H1 (cell line): Measurements from ENCODE around the gene KCNMB4. TPM values are rescaled to one million over a fixed set of nuclear protein-coding genes. Genes with fewer than 3 reads are reported as not detected.

Source experiments
- BCL11A ChIP-seq, 2 experiments: IDR thresholded peaks; one replicate each; pipeline ENCODE4 v1.6.1; 2011; ENCODE audit warnings: low read depth in 2 of 2, low read length in 2 of 2, mild to moderate bottlenecking in 2 of 2
- CEBPB ChIP-seq: IDR thresholded peaks from 2 replicates; pipeline ENCODE4 v1.6.1; 2012; ENCODE audit warnings: low read depth, low read length
- CTBP2 ChIP-seq: IDR thresholded peaks from 2 replicates; pipeline ENCODE4 v1.7.0; 2011; ENCODE audit warnings: borderline replicate concordance, mild to moderate bottlenecking, moderate library complexity, mixed read lengths, low read length; ENCODE audit not compliant: insufficient read depth, insufficient read length
- FOSL1 ChIP-seq: IDR thresholded peaks from 2 replicates; pipeline ENCODE4 v1.6.1; 2011; ENCODE audit warnings: mild to moderate bottlenecking, low read depth, low read length, moderate library complexity; ENCODE audit not compliant: insufficient read depth
- GABPA ChIP-seq: IDR thresholded peaks from 2 replicates; pipeline ENCODE4 v1.6.1; 2011; ENCODE audit warnings: mild to moderate bottlenecking, low read length, moderate library complexity, borderline replicate concordance; ENCODE audit not compliant: insufficient read depth
- GTF2F1 ChIP-seq: IDR thresholded peaks from 2 replicates; pipeline ENCODE4 v1.6.1; 2012; ENCODE audit warnings: low read depth, low read length, improper control_type of control experiment, borderline replicate concordance
- KDM4A ChIP-seq: IDR thresholded peaks from one replicate; pipeline ENCODE4 v1.7.1; 2012; ENCODE audit warnings: low read depth, mild to moderate bottlenecking, moderate library complexity, low read length, inconsistent platforms; ENCODE audit not compliant: severe bottlenecking
- RBBP5 ChIP-seq: IDR thresholded peaks from 2 replicates; pipeline ENCODE4 v1.7.1; 2012; ENCODE audit warnings: low read depth, mild to moderate bottlenecking, inconsistent platforms, low read length, moderate library complexity, borderline replicate concordance
- SP1 ChIP-seq: IDR thresholded peaks from 2 replicates; pipeline ENCODE4 v1.6.1; 2011; ENCODE audit warnings: low read depth, low read length
- TCF12 ChIP-seq: IDR thresholded peaks from 2 replicates; pipeline ENCODE4 v1.6.1; 2011; ENCODE audit warnings: low read depth, mild to moderate bottlenecking, low read length
- polyA plus RNA-seq, 7 experiments: library from polyadenylated mRNA; depleted of rRNA in 3 of 7; stranded (reverse) in 5 of 7; unstranded in 2 of 7; fragments of >200 nt in 5 of 7; fragments of 200-250 nt in 2 of 7; gene quantifications; 1 replicate in 5 of 7; 2 replicates in 1 of 7; 4 replicates in 1 of 7; pipeline versions ENCODE4 v1.2.1 to v1.2.3, GENCODE V29; 2011 to 2013; ENCODE audit warnings: missing spikeins in 2 of 7, mixed read lengths in 2 of 7
- total RNA-seq: library from RNA; stranded (reverse); fragmentation: NEBNext Ultra II Directional; extraction: Animal tissue kit (Norgen Biotek cat#: 25700); gene quantifications from 2 replicates; pipeline ENCODE4 v1.2.1, GENCODE V29; 2021
- TF ChIP-seq, protein P1 (sequence below): fragments of 300-600 bp; sonication (generic); IDR thresholded peaks from 2 replicates; pipeline ENCODE4 v1.7.1; 2012; ENCODE audit warnings: low read length, moderate library complexity, mild to moderate bottlenecking, inconsistent platforms; ENCODE audit not compliant: insufficient replicate concordance
- TF ChIP-seq, protein P2 (sequence below): IDR thresholded peaks from 2 replicates; pipeline ENCODE4 v1.6.1; 2012; ENCODE audit warnings: inconsistent platforms

The KCNMB4 gene
- total and polyA plus RNA-seq, 2 of the 8 experiments (the other 6 are each of a cell fraction or from before 2014, with no cell fraction given), result 10.9 to 16.0 TPM

DNA sequence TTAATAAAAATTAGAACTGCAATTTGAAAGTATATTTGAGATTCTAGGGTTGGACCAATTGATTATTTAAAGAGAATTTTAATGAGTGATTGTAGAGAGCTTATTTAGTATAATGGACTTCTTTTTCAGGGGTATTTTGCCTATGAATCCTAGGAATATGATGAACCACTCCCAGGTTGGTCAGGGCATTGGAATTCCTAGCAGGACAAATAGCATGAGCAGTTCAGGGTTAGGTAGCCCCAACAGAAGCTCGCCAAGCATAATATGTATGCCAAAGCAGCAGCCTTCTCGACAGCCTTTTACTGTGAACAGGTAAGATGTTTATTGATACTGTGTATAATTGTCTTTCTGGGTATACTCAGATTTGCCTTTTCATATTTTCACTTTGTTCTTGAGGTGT lies 35.9 kb upstream of the KCNMB4 start (continued):
- TF ChIP-seq, protein P1, sequence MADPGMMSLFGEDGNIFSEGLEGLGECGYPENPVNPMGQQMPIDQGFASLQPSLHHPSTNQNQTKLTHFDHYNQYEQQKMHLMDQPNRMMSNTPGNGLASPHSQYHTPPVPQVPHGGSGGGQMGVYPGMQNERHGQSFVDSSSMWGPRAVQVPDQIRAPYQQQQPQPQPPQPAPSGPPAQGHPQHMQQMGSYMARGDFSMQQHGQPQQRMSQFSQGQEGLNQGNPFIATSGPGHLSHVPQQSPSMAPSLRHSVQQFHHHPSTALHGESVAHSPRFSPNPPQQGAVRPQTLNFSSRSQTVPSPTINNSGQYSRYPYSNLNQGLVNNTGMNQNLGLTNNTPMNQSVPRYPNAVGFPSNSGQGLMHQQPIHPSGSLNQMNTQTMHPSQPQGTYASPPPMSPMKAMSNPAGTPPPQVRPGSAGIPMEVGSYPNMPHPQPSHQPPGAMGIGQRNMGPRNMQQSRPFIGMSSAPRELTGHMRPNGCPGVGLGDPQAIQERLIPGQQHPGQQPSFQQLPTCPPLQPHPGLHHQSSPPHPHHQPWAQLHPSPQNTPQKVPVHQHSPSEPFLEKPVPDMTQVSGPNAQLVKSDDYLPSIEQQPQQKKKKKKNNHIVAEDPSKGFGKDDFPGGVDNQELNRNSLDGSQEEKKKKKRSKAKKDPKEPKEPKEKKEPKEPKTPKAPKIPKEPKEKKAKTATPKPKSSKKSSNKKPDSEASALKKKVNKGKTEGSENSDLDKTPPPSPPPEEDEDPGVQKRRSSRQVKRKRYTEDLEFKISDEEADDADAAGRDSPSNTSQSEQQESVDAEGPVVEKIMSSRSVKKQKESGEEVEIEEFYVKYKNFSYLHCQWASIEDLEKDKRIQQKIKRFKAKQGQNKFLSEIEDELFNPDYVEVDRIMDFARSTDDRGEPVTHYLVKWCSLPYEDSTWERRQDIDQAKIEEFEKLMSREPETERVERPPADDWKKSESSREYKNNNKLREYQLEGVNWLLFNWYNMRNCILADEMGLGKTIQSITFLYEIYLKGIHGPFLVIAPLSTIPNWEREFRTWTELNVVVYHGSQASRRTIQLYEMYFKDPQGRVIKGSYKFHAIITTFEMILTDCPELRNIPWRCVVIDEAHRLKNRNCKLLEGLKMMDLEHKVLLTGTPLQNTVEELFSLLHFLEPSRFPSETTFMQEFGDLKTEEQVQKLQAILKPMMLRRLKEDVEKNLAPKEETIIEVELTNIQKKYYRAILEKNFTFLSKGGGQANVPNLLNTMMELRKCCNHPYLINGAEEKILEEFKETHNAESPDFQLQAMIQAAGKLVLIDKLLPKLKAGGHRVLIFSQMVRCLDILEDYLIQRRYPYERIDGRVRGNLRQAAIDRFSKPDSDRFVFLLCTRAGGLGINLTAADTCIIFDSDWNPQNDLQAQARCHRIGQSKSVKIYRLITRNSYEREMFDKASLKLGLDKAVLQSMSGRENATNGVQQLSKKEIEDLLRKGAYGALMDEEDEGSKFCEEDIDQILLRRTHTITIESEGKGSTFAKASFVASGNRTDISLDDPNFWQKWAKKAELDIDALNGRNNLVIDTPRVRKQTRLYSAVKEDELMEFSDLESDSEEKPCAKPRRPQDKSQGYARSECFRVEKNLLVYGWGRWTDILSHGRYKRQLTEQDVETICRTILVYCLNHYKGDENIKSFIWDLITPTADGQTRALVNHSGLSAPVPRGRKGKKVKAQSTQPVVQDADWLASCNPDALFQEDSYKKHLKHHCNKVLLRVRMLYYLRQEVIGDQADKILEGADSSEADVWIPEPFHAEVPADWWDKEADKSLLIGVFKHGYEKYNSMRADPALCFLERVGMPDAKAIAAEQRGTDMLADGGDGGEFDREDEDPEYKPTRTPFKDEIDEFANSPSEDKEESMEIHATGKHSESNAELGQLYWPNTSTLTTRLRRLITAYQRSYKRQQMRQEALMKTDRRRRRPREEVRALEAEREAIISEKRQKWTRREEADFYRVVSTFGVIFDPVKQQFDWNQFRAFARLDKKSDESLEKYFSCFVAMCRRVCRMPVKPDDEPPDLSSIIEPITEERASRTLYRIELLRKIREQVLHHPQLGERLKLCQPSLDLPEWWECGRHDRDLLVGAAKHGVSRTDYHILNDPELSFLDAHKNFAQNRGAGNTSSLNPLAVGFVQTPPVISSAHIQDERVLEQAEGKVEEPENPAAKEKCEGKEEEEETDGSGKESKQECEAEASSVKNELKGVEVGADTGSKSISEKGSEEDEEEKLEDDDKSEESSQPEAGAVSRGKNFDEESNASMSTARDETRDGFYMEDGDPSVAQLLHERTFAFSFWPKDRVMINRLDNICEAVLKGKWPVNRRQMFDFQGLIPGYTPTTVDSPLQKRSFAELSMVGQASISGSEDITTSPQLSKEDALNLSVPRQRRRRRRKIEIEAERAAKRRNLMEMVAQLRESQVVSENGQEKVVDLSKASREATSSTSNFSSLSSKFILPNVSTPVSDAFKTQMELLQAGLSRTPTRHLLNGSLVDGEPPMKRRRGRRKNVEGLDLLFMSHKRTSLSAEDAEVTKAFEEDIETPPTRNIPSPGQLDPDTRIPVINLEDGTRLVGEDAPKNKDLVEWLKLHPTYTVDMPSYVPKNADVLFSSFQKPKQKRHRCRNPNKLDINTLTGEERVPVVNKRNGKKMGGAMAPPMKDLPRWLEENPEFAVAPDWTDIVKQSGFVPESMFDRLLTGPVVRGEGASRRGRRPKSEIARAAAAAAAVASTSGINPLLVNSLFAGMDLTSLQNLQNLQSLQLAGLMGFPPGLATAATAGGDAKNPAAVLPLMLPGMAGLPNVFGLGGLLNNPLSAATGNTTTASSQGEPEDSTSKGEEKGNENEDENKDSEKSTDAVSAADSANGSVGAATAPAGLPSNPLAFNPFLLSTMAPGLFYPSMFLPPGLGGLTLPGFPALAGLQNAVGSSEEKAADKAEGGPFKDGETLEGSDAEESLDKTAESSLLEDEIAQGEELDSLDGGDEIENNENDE, result no peak
- TF ChIP-seq FOSL1 (no peak), BCL11A (IDR thresholded peaks at IDR 0.05; ENCODE audit: low read depth in 2 of 2, low read length in 2 of 2) (no peak), CTBP2 (no peak), GTF2F1 (no peak), CEBPB (no peak), SP1 (no peak), KDM4A (no peak), GABPA (no peak), RBBP5 (no peak), TCF12 (no peak)
- TF ChIP-seq, protein P2, sequence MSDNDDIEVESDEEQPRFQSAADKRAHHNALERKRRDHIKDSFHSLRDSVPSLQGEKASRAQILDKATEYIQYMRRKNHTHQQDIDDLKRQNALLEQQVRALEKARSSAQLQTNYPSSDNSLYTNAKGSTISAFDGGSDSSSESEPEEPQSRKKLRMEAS, result no peak
